GM18858 (cell line): Measurements from ENCODE around the gene CYTH4.
"Not testable (repeated sequence)": the region's sequence is repeated elsewhere in the genome, so short reads cannot be mapped to it uniquely, and the experiment has no call there.

ENCODE experiments used
- ATAC-seq: cut with Tn5 transposase; IDR thresholded peaks from one replicate; pipeline ENCODE4 v1.9.1; 2021; ENCODE audit not compliant: unreplicated experiment

Gene CYTH4, protein sequence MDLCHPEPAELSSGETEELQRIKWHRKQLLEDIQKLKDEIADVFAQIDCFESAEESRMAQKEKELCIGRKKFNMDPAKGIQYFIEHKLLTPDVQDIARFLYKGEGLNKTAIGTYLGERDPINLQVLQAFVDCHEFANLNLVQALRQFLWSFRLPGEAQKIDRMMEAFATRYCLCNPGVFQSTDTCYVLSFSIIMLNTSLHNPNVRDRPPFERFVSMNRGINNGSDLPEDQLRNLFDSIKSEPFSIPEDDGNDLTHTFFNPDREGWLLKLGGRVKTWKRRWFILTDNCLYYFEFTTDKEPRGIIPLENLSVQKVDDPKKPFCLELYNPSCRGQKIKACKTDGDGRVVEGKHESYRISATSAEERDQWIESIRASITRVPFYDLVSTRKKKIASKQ

GRCh38 chr22:37282385-37282677, at the start of gene CYTH4:
TSS of gene CYTH4 (plus strand) at chr22:37282508. CDS start at chr22:37282570, 62 bp downstream.
- no peak for ATAC-seq

DNA sequence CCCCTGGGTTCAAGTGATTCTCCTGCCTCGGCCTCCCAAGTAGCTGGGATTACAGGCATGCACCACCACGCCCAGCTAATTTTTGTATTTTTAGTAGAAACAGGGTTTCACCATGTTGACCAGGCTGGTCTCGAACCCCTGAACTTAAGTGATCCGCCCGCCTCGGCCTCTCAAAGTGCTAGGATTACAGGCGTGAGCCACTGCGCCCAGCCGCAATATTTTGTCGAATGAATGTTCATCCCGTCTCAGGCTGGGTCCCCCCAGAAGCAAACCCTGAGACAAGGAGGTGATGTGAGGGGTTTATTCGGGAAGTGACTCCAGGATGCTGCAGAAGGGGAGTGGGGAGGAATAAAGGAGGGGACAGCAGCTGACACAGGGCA, 48.9 kb upstream of the CYTH4 start:
- not testable (repeated sequence) for ATAC-seq

- ATAC-seq = no peak
Measured at GRCh38 chr22:37233751-37234631, 48.3 kb upstream of the CYTH4 start.

GRCh38 chr22:37234736-37235711, 47.3 kb upstream of the CYTH4 start:
- ATAC-seq = no peak

GRCh38 chr22:37235897-37236607, 46.3 kb upstream of the CYTH4 start:
- ATAC-seq = no peak

GRCh38 chr22:37237371-37238268, 44.7 kb upstream of the CYTH4 start:
- ATAC-seq = no peak

DNA sequence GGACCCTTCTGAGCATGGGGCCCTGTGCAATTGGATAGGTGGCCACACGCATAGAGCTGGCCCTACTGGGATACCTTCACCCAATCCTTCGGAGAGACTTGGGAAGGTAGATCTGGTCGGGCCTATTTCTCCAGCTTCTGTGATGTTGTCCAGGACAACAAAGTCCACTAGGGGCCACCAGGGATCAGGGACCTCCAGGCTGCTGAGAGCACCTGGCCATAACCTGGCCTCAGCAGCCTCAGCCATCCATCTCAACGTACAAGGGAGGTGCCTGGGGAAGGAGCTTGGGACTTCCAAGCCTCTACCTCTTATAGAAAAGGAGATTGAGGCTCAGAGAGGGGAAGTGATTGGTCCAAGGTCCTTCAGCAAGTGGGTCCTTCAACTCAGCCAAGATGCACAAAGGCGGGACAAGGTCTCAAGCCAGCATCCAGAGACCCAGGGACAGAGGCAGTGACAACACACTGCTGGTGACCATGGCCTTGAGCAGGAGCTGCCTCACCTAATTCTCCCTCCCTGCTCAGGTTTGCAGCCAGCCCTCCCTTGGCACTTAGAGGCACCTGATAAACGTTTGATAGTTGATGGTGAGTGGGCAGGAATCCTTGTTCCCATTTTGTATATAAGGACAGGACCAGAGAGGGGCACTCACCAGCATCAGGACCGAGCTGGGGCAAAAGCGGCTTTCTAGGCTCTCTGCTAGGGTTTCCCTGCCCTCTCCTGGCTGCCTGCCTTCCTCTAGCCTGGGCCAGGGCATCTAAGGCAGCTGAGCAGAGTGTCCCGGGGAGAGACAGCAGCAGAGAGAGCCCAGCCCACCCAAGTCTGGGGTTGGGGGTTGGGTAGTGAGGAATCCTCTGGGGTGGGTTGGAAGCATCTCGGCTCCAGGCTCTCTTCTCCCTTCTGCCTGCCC, 42.7 kb upstream of the CYTH4 start:
- ATAC-seq = no peak

DNA sequence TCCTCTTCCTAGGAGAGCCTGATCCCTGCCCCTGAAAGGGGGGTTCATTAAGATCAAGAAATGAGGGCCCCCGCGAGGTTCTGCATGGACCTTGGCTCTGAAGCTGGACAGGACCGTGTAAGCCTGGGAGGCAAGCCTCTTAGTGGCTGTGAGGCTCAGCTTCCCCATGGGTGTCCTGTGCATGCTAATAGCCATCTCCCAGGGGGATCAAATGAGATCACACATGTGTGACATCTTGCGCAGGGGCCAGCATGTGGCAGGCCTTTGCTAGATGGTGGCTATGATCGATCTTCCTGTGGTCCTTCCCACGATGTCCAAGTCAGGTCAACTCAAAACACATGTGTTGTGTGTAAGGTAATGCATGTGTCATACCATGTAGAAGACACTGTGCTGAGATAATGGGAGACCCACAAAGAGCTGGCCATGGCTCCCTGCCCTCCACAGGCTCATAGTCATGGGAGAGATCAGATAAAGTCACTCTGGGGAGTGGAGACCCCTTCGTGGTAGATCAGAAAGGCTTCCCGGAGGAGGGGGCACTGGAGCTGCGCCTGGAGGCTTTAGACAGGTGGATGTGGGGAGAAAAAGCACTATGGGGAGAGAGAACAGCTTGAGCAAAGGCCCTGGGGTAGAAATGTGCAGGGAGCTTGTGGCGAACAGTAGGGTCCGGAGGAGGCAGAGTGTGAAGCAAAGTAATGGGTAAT, 41.9 kb upstream of the CYTH4 start:
- ATAC-seq = no peak

DNA sequence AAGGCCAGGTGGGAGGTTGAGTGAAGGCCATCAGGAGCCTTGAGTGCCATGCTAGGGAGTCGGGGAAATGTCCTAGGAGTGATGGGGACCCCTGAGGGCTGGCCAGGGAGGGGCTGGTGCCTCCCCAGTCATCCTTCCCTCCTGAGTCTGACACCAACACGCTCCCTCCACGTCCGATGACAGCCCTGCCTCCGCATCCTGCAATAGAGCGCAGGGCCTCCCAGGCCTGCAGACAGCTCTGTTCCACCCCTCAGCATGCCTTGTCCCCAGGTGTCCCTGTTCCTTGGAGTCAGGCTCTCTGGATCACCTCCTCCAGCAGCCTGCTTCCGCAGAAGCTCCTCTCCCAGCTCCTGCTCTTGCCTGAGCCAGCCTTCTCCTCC, 41.4 kb upstream of the CYTH4 start:
- no peak for ATAC-seq

DNA sequence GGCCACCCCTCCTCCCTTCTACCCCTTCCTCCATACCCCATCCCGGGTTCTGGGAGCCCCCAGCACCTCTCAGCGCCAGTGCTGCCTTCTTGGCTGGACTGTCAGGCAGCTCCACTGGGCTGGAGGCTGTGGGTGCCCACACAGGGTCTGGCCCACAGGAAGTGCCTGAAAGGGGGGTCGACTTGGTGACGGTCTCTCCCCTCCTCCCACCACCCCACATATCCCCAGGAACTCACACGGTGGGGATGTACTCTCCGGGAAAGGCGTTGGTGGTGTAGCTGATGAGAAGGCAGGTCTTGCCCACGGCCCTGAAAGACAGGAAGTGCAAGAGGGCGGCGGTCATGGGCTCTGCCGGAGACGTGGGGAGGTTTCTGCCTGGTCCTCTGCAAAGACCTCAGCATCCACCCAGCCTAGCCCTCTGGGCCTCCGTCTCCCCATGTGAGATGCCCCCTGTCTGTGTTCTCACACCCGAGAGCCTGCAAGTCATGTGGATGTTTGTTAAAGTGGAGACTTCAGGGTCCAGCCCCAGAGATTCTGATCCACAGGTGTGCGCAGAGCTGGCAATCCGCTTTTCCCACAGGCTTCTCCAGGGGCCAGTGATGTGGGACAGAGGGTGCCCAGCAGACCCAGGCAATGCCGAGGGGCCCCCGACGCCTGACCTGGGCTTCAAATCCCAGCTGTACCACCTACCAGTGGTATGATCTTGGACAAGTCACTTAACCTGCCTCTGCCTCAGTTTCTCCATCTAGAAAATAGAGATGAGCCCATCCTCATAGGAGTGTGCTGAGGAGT, 40.8 kb upstream of the CYTH4 start:
- ATAC-seq = no peak

GRCh38 chr22:37242395-37242918, 39.9 kb upstream of the CYTH4 start:
- no peak for ATAC-seq

- ATAC-seq = no peak
Measured at GRCh38 chr22:37243402-37244113, 38.8 kb upstream of the CYTH4 start.

GRCh38 chr22:37244114-37244921, 38.0 kb upstream of the CYTH4 start, which contains the start of gene RAC2:
TSS of gene RAC2 (minus strand) at chr22:37244269. CDS start at chr22:37244148, 121 bp downstream.
- peak; percentile 27 for ATAC-seq

DNA sequence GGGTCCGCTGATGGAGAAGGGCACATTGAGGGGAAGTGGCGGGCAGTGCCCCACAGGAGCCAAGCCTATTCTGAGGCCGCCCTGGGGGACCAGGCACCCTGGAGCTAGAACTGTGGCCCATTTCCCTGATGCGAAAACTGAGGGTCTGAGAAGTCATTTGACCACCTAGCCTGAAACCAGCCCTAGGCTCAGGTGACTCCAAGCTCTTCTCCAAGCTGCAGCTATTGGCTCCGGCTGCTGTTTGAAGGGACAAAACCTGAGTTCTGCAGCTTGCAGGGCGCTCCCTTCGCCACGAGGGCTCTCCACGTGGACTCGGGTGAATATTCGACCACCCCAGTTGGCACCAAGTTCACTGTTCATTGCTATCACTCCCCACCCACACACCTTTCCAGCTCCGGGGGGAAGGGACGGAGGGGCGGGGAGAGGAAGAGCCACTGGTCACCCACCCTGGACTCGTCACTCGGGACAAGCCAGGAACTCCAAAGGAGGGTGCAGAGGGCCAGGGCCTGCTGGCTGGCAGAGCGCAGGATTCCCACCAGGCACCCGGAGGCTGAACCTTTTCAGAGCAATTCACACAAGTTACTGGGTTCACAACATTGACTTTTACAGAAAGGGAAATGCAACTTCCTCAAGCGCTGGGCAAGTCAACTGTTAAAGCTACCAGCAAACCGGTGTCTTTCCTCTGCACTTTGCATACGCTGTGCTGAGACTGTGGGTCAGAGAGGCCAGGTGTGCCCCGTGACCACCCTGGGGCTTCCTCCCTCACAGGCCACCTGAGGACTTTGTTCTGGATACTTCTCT, 37.2 kb upstream of the CYTH4 start:
- ATAC-seq = no peak
